Left lung (tissue), 10 donors: ENCODE data around the gene C1QL1. TPM values are rescaled to one million over a fixed set of nuclear protein-coding genes. Genes with fewer than 3 reads are reported as not detected.

Experiments used
- ATAC-seq: fragments of 200-7000 bp; cut with Tn5 transposase; one replicate; pipeline ENCODE4 v1.9.1; 2020; ENCODE audit warnings: moderate library complexity
- DNase-seq, 4 donors: peaks; one replicate each; pipeline ENCODE4 v3.0.0-alpha.2; 2013 to 2020
- H3K27ac ChIP-seq, 2 donors: fragments of 200-600 bp; sonication (generic) in 1 of 2; one replicate each; pipeline versions ENCODE4 v1.5.0 to v1.8.0; 2020 to 2021
- H3K27me3 ChIP-seq, 2 donors: fragments of 200-600 bp; sonication (generic) in 1 of 2; one replicate each; pipeline versions ENCODE4 v1.5.0 to v1.8.0; 2020 to 2021
- H3K36me3 ChIP-seq, 2 donors: fragments of 200-600 bp; sonication (generic) in 1 of 2; one replicate each; pipeline versions ENCODE4 v1.5.0 to v1.8.0; 2020 to 2021
- H3K4me1 ChIP-seq, 2 donors: fragments of 200-600 bp; one replicate each; pipeline ENCODE4 v1.8.0; 2021
- H3K4me3 ChIP-seq, 2 donors: fragments of 200-600 bp; sonication (generic) in 1 of 2; one replicate each; pipeline versions ENCODE4 v1.5.0 to v1.8.0; 2020 to 2021; ENCODE audit warnings: mild to moderate bottlenecking in 1 of 2
- H3K9me3 ChIP-seq, 2 donors: fragments of 200-600 bp; sonication (generic) in 1 of 2; one replicate each; pipeline versions ENCODE4 v1.5.0 to v1.8.0; 2020 to 2021
- intact Hi-C, 2 donors: fragments of 100-400 bp; cut with DNase I; formaldehyde crosslinking; loops; one replicate each; pipeline versions ENCODE4 v1.11.2 to v1.14.2; 2022
- polyA plus RNA-seq, 6 donors: library from polyadenylated mRNA; unstranded; fragments of 120-200 nt; gene quantifications; one replicate each; pipeline ENCODE4 v1.2.1, GENCODE V29; 2013; ENCODE audit not compliant: insufficient read length in 6 of 6
- total RNA-seq, 2 donors: library from RNA; stranded (reverse); fragmentation: NEBNext Ultra II Directional; extraction: Animal tissue kit (Norgen Biotek cat#: 25700); gene quantifications; one replicate each; pipeline ENCODE4 v1.2.1, GENCODE V29; 2021
- TF ChIP-seq, protein P1 (sequence below), 2 donors: fragments of 200-600 bp; sonication (generic) in 1 of 2; IDR thresholded peaks; one replicate each; pipeline versions ENCODE4 v1.5.0 to v1.8.0; 2021; ENCODE audit warnings: antibody characterized with exemption in 2 of 2
- donor health status: DM: no; HTN: yes; CAD: no.
- donor health status: DM: no; HTN: no; CAD: no.

C1QL1 gene
- total and polyA plus RNA-seq, 8 donors = 0.70 to 2.9 (median 2.2) TPM; not detected in 1

DNA sequence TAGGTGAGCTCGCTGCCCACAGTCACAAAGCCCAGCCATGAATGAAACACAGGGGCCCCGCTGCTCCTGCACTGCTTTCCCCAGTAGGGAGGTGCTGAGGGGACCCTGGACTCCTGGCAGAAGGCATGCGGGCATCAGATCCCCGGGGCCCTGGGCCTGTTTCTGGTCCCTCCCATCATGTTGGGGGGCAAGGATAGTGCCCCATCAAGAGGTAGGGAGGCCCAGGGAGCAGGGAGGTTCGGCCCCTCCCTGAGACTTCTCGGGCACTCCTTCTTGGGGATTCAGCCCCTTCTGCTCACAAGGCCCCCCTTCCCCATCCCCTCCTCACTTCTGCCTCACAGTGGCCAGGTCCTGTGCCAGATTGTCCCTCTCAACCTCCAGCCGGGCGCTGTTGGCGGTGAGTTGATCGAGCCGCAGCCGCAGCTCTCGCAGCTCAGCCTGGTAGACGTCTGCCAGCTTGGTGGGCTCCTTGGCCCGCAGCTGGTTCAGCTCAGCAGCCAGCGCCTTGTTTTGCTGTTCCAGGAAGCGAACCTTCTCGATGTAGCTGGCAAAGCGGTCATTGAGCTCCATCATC is 53.3 kb downstream of the C1QL1 start:
- peaks cover 8 to 28% of the 10 kb centered on the region in 2 donors for H3K4me1 ChIP-seq
- H3K36me3 ChIP-seq = no peaks in the 10 kb centered on the region
- DNase-seq = peak in 1 of 4 donors; percentile 49
- intact Hi-C loops = loop anchor here (10.0 kb wide), 2 partner anchors 100 to 210 kb away; no protein-coding TSS in a partner anchor
- H3K27me3 ChIP-seq = peaks cover 0 to 49% of the 10 kb centered on the region in 2 donors
- H3K27ac ChIP-seq = no peak overlapping the region
- TF ChIP-seq, protein P1, sequence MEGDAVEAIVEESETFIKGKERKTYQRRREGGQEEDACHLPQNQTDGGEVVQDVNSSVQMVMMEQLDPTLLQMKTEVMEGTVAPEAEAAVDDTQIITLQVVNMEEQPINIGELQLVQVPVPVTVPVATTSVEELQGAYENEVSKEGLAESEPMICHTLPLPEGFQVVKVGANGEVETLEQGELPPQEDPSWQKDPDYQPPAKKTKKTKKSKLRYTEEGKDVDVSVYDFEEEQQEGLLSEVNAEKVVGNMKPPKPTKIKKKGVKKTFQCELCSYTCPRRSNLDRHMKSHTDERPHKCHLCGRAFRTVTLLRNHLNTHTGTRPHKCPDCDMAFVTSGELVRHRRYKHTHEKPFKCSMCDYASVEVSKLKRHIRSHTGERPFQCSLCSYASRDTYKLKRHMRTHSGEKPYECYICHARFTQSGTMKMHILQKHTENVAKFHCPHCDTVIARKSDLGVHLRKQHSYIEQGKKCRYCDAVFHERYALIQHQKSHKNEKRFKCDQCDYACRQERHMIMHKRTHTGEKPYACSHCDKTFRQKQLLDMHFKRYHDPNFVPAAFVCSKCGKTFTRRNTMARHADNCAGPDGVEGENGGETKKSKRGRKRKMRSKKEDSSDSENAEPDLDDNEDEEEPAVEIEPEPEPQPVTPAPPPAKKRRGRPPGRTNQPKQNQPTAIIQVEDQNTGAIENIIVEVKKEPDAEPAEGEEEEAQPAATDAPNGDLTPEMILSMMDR (IDR thresholded peaks at IDR 0.05) = no peak
- no peak for ATAC-seq
- H3K9me3 ChIP-seq = no peaks in the 10 kb centered on the region
- no peak overlapping the region for H3K4me3 ChIP-seq

DNA sequence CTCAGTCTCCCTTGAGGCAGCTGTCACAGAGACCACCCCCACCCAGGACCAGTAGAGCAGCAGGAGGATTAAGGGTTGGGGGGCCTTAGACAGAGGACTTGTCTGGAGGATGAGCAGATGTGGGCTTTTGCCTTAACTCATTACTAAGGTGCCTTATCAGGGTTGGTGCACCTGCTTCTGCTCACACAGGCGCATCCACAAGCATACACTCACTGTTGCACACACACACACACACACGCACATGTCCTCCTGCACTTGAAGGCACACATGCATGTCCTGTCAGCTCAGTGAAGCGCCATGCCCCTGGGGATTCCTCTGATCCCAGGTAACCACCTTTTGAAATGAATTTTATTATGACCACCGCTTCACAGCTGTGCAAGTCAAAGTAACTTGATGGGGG is 54.0 kb downstream of the C1QL1 start:
- Histone ChIP-seq H3K27me3 (peaks cover 0 to 49% of the 10 kb centered on the region in 2 donors), H3K4me3 (no peak overlapping the region), H3K36me3 (no peaks in the 10 kb centered on the region), H3K27ac (no peak overlapping the region), H3K9me3 (no peaks in the 10 kb centered on the region), H3K4me1 (peaks cover 8 to 28% of the 10 kb centered on the region in 2 donors)
- DNase-seq = no peak
- TF ChIP-seq, protein P1 (IDR thresholded peaks at IDR 0.05) = no peak
- intact Hi-C loops = loop anchor here (10.0 kb wide), 2 partner anchors 101 to 211 kb away; no protein-coding TSS in a partner anchor
- no peak for ATAC-seq

DNA sequence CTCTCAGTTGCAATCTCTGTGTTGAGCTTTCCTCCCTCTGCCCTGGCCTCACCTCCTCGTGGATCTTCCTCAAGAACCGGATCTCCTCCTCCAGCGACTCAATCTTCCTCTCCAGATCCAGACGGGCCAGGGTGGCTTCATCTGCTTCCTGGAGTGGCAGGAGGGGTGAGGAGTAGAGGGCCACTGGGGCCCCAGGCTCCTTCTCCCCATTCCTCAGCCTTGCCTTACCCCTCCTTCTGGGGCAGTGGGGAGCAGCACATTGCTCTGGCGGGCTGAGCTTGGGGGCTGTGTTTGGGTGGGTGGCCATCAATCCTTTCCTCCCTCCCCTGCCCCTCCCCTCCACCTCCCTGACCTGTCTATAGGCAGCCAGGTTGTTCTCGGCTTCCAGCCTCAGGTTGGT is 54.4 kb downstream of the C1QL1 start:
- H3K36me3 ChIP-seq = no peaks in the 10 kb centered on the region
- no peak overlapping the region for H3K4me3 ChIP-seq
- no peaks in the 10 kb centered on the region for H3K9me3 ChIP-seq
- intact Hi-C loops = loop anchor here (10.0 kb wide), 2 partner anchors 101 to 211 kb away; no protein-coding TSS in a partner anchor
- peaks cover 8 to 28% of the 10 kb centered on the region in 2 donors for H3K4me1 ChIP-seq
- DNase-seq (peak in 1 of 4 donors; percentile 34), ATAC-seq (no peak)
- TF ChIP-seq, protein P1 (IDR thresholded peaks at IDR 0.05) = no peak
- no peak overlapping the region for H3K27ac ChIP-seq
- peaks cover 0 to 50% of the 10 kb centered on the region in 2 donors for H3K27me3 ChIP-seq

DNA sequence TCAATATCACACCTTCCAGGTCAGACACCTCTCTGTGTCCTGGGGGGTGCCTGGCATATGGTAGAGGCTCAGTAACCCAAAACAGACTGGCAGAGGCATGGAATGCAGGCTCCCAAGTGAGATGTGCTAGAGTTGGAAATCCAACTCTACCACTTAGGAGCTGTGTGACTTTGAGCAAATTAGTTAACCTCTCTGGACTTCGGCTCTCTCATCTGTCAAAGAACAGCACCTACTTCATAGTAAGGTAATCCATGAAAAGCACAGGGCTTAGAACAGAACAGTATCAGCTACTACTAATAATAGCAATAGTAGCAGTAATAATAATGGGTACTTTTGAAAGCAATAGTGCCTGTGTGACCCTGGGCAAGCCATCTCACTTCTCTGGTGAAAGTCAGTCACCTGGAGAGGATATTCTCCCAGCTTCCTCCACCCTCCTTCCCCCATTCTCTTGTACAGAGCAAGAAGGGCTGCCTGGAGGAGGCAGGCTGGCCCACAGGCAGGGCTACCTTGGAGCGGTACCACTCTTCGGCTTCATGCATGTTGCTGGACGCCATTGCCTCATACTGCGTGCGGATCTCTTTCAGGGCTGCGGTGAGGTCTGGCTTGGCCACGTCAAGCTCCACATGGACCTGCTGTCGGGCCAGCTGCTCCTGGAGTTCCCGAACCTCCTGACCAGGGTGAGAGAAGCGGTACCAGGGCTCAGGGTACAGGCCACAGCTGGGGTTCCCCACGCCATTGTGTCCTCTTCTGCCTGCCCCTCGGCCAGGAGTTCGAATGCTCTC is 55.1 kb downstream of the C1QL1 start:
- Histone ChIP-seq H3K27me3 (peaks cover 0 to 53% of the 10 kb centered on the region in 2 donors), H3K4me3 (no peak overlapping the region), H3K27ac (no peak overlapping the region), H3K36me3 (no peaks in the 10 kb centered on the region), H3K4me1 (peaks cover 8 to 28% of the 10 kb centered on the region in 2 donors), H3K9me3 (no peaks in the 10 kb centered on the region)
- ATAC-seq (no peak), DNase-seq (peak in 1 of 4 donors; percentile 67)
- TF ChIP-seq, protein P1 (IDR thresholded peaks at IDR 0.05) = no peak
- intact Hi-C loops = loop anchor here (10.0 kb wide), 2 partner anchors 102 to 212 kb away; no protein-coding TSS in a partner anchor
